Measurements from ENCODE around the gene AGXT2.
A peak's percentile ranks its signal among the peaks of the same experiment; 100 is the strongest.

The AGXT2 gene

GRCh38 chr5:34957857-34958690, 89.7 kb downstream of the AGXT2 start:
- peak; percentile 8 to 9 for DNase-seq

- DNase-seq, result peak; percentile 44 to 59
These were observed 90.4 kb downstream of the AGXT2 start for GRCh38 chr5:34957321-34957720.
